Islet of Langerhans (tissue), 1 donor: ENCODE measurements around the gene CRYZL1.
"Not testable (repeated sequence)": the region's sequence is repeated elsewhere in the genome, so short reads cannot be mapped to it uniquely, and the experiment has no call there.

Source experiments
- FAIRE-seq: peaks from one replicate; lab custom pipeline; 2011; peaks lifted over from hg19 to GRCh38; lab: Jason Lieb, UNC

CRYZL1 gene

DNA sequence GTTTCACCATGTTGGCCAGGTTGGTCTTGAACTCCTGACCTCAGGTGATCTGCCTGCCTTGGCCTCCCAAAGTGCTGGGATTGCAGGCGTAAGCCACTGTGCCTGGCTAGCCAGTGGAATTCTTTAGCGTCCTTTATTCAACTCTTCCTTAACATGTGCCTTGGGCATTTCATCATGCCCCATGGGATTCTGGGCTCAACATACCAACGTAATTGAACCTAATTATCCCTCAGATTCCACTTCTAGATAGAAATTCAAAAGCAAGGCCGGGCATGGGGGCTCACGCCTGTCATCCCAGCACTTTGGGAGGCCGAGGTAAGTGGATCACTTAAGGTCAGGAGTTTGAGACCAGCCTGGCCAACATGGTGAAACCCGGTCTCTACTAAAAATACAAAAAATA lies 15.4 kb downstream of the CRYZL1 start:
- not testable (repeated sequence) for FAIRE-seq

DNA sequence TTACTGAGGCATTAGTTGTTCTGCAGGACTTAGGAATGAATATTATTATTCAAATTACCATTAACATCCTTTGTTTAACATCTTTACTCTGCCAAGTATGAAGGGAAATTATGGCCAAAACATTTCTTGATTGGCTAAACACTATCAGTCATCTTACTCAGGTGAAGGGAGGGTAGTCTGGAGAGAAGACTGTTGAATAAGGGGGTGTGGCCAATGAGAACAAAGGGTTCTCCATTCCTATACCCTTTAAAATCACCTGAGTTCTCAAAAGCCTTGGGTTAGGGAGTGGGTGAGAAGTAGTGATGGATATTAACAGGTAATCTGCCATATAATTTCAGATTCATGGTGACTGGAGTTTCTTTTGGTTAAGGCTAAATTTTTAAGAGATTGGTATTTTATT lies 19.3 kb downstream of the CRYZL1 start:
- no peak for FAIRE-seq

DNA sequence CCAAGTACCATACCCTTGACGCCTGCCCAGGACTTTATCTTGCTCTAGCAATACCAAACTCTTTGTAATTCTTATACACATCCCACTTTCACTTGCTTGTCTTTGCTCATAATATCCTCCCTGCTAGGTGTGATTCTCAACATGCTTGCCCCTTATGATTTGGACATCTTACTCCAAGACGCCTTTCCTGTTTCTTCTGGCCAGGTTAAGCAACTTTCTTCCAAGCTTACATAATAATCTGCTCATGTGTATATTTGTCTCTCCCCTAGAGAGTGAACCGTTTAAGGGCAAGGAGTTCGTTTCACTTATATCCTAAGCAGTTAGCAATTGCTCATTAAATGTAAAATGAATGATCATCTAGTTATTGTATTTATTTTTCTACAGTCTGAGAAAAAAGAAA lies 21.8 kb downstream of the CRYZL1 start:
- no peak for FAIRE-seq

- FAIRE-seq = no peak
Observed at GRCh38 chr21:33618407-33618806, 23.1 kb downstream of the CRYZL1 start.

DNA sequence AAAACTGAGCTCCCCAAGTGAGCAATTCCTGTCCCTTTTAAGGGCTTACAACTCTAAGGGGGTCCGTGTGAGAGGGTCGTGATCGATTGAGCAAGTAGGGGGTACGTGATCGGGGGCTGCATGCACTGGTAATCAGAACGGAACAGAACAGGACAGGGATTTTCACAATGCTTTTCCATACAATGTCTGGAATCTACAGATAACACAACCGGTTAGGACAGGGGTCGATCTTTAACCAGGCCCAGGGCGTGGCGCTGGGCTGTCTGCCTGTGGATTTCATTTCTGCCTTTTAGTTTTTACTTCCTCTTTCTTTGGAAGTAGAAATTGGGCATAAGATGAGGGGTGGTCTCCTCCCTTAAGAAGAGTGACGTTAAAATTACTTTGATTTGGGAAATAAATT lies 24.0 kb downstream of the CRYZL1 start:
- not testable (repeated sequence) for FAIRE-seq

- FAIRE-seq = no peak
Observed at GRCh38 chr21:33611006-33611744, 30.4 kb downstream of the CRYZL1 start.

GRCh38 chr21:33608559-33608958 lies 33.0 kb downstream of the CRYZL1 start:
- no peak for FAIRE-seq

- FAIRE-seq = peak; percentile 13
Observed at GRCh38 chr21:33598051-33598450, 43.5 kb downstream of the CRYZL1 start.

GRCh38 chr21:33588485-33589335 lies 52.8 kb downstream of the CRYZL1 start, which contains the start of gene DONSON:
Gene DONSON (minus strand): TSS chr21:33588684. CDS start chr21:33588641, 43 bp downstream.
- no peak for FAIRE-seq

DNA sequence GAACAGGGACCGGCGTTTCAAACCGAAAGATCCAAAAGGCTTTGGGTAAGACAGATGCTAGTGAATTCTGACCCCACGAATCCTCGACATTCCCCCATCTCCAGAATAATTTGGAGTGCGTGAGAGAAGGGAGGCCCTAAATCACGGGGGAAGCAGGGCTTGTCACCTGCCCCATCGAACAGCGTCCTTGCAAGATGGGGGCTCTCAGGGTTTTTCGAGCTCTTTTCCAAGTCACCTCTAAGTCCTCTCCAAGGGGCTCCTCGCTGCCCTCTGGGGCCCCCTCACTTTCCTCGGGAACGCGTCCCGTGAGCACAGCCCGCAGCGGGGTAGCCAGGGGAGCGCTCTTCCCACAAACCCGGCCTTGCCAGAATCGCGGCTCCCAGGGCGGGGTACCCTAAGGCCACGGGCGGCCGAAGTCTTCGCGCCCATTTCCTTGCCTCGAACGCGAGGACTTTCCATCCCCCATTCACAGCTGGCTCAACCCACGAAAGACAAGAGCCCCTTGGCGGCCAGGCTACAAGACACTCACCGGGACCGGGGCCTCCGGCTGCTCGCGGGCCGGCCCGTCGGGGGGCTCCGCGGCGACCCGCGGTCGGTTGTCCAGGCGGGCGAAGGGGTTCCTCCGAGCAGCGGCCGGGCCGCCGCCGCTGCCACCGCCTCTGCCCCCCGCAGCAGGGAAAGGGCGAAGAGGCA lies 53.6 kb downstream of the CRYZL1 start:
- no peak for FAIRE-seq

DNA sequence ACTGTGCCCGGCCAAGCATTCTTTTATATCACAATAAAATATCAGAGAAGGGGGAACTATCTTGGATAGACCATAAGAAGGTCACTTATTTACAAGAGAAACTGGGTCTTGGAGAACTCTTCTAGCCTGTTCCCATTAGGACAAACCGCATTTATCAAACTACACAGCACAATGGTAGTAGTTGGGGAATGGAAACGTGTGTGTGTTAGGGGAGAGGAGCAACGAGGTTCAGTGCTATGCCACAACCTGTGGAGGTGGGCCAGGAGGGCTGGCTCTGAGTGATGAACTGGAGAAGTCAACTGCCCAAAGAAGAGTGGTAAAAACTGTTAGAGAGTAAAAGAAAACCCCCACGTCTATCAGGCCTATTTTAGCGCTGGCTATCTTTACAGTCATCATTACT lies 54.6 kb downstream of the CRYZL1 start:
- no peak for FAIRE-seq

GRCh38 chr21:33584455-33584854 lies 57.1 kb downstream of the CRYZL1 start:
- FAIRE-seq = no peak

DNA sequence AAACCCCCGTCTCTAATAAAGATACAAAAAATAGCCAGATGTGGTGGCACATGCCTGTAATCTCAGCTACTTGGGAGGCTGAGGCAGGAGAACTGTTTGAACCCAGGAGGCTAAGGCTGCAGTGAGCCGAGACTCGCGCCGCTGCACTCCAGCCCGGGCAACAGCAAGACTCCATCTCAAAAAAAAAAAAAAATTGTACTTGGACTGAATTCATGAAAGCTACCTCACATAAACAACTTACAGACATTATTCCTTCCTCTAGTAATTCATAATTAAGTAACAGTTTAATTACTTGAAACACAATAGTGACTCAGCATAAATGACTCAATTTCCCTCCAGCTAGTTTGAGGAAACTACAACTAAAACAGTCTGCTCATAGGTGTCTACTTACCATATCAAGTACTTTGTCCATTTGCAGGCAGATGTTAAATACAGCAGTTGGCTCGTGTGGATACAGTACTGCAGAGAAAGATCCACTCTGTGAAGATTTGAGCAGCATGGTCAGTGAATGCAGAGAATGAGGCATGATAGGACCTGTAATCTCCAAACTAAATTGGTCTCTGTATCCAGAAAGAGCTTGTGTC lies 62.5 kb downstream of the CRYZL1 start:
- FAIRE-seq = no peak

GRCh38 chr21:33578214-33578613 lies 63.3 kb downstream of the CRYZL1 start:
- no peak for FAIRE-seq

DNA sequence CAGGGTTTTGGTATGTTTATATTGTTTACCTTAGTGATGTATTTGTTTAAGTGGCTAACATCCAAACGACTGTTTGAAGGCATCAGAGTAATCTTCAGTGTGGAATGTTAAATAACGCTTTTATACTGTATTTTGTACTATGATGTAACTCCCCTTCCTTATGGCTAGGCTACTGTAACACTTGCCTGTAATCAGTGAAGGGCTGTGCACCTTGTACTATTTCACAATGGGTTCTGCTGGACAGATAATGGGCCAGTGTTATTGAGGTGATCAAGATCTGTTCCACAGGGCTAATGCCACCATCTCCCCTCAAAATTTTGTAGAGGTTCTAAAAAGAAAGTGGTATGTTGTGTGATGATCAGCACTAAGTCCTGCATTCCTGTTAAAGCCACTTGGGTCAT lies 64.8 kb downstream of the CRYZL1 start:
- peak; percentile 5 for FAIRE-seq

GRCh38 chr21:33572350-33572749 lies 69.2 kb downstream of the CRYZL1 start:
- no peak for FAIRE-seq

GRCh38 chr21:33569991-33570390 lies 71.5 kb downstream of the CRYZL1 start:
- FAIRE-seq = no peak

DNA sequence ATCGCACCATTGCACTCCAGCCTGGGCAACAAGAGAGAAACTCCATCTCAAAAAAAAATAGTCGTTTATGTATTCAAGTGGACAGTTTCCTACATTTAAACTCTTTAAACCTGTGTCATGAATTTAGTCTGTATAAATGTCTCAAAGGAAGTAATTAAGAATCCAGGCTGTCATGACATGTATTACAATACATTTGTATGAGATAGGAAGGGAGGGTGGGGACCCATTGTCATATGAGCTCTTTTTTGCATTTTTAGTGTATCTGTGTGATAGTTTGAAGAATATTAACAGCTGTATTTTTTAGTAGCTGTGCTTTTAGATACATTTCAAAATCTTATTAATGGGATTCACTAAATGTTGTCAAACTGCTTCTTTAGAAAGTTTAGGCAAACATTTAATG lies 73.1 kb downstream of the CRYZL1 start:
- FAIRE-seq = no peak

DNA sequence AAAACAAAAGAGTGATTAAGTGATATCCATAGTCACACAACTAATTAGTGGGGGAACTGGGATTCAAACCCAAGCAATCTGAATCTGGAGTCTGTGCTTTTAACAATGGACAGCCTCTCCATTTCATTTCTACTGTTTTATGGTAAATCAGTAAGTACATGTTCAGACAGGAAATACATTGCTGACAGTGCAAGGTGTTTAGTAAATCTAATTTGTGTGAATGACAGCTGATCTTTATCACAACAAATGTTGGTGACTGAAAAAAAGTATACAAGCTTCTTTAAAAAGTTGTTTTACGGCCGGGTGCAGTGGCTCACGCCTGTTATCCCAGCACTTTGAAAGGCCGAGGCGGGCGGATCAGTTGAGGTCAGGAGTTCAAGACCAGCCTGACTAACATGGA lies 73.6 kb downstream of the CRYZL1 start:
- no peak for FAIRE-seq

- peak; percentile 36 for FAIRE-seq
Observed at GRCh38 chr21:33566514-33566913, 75.0 kb downstream of the CRYZL1 start.

DNA sequence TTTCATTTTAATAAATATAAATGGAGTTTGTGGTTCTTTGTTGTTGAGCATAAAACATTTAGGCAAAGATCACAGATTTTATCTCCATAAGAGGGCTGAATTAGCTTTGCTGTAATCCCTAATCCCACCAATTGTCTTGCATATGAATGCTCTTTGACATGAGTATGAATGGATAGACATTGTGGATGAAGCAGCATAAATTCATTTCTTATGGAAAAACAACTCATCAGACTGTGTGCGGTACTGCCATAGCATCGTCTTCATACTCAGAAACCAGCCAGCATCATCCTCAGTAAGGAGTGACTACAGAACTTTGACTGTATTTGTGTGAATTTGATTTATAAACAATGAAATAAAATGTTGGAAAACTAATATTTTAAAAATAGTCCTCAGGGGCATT lies 79.2 kb downstream of the CRYZL1 start:
- FAIRE-seq = no peak

- no peak for FAIRE-seq
Observed at GRCh38 chr21:33561373-33561772, 80.2 kb downstream of the CRYZL1 start.

DNA sequence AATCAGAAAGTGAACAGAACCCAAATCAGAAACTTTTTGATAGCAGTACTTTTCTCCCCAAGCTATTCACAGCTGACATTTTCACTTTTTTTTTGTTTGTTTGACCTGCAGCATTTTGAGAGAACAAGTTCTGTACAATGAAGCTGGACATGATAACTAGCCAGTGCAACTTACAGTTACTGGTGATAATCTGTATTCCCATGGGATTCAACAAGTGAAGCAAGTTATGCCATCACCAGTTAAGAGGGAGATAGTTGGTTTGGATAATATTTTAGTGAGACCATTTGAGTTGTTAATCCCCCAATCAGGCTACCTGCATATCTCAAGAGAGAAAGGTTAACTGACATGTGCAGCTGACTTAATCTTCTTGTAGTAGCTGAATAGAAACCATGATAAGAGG lies 80.6 kb downstream of the CRYZL1 start:
- FAIRE-seq = no peak
